GM12878 (cell line): ENCODE measurements around the gene KCNB1. TPM values are rescaled to one million over a fixed set of nuclear protein-coding genes. Genes with fewer than 3 reads are reported as not detected.
A peak's percentile ranks its signal among the peaks of the same experiment; 100 is the strongest.

Experiments used
- ATAC-seq: fragments of 200-7000 bp; cut with Tn5 transposase; 3 replicates; pipeline ENCODE4 v1.9.1; 2020; ENCODE audit warnings: mild to moderate bottlenecking, moderate library complexity
- BruUV-seq: library from RNA; stranded (reverse); fragments of 400-500 nt; replicated peaks from 2 replicates; lab custom pipeline; 2021; lab: Mats Ljungman, UMichigan
- CTCF ChIA-PET: fragments of 300-600 bp; sonication (Branson Sonifier 250); formaldehyde crosslinking; extraction: SDS; loops from one replicate; lab custom pipeline; 2021; ENCODE audit warnings: inconsistent platforms; lab: Yijun Ruan, JAX
- POLR2A ChIA-PET: fragments of 350-600 bp; formaldehyde crosslinking; extraction: SDS; loops from one replicate; lab custom pipeline; 2021; ENCODE audit warnings: inconsistent platforms; lab: Charles Lee
- RAD21 ChIA-PET: fragments of 300-600 bp; sonication (Branson Sonifier 250); formaldehyde crosslinking; loops from one replicate; lab custom pipeline; 2023; ENCODE audit warnings: antibody characterized with exemption; ENCODE audit not compliant: unreplicated experiment; lab: Charles Lee
- SMC1A ChIA-PET: fragments of 300-600 bp; sonication (Branson Sonifier 250); formaldehyde crosslinking; loops from one replicate; lab custom pipeline; 2023; ENCODE audit not compliant: unreplicated experiment, uncharacterized antibody; lab: Charles Lee
- DNase-seq: peaks from one replicate; pipeline ENCODE4 v3.0.0-alpha.2; 2011; ENCODE audit warnings: low read depth, low spot score
- FAIRE-seq: peaks from 3 replicates; lab custom pipeline; 2011; peaks lifted over from hg19 to GRCh38; lab: Jason Lieb, UNC
- H2AFZ ChIP-seq: 2 replicates; pipeline ENCODE4 v1.6.0; 2011; ENCODE audit warnings: low read depth, low read length, control low read depth; ENCODE audit not compliant: control insufficient read depth
- H3K27ac ChIP-seq: 2 replicates; pipeline ENCODE4 v1.5.1; 2011; ENCODE audit warnings: control low read depth; ENCODE audit not compliant: control insufficient read depth, insufficient read depth
- H3K27me3 ChIP-seq, 2 experiments: replicated peaks in 1 of 2; 2 replicates each; pipeline versions ENCODE4 v1.6.0 to v1.6.1; 2011; ENCODE audit warnings: low read length in 1 of 2; ENCODE audit not compliant: control insufficient read depth in 2 of 2, insufficient read depth in 2 of 2
- H3K36me3 ChIP-seq, 2 experiments: 2 replicates each; pipeline ENCODE4 v1.5.1; 2011; ENCODE audit warnings: low read length in 1 of 2; ENCODE audit not compliant: control insufficient read depth in 2 of 2, insufficient read depth in 2 of 2
- H3K4me1 ChIP-seq: 2 replicates; pipeline ENCODE4 v1.6.1; 2011; ENCODE audit warnings: mild to moderate bottlenecking, low read length, moderate library complexity, mixed read lengths; ENCODE audit not compliant: control insufficient read depth, insufficient read depth
- H3K4me2 ChIP-seq: 2 replicates; pipeline ENCODE4 v1.6.0; 2011; ENCODE audit warnings: control low read depth; ENCODE audit not compliant: control insufficient read depth, insufficient read depth
- H3K4me3 ChIP-seq: fragments of 200-600 bp; sonication (generic); 2 replicates; pipeline ENCODE4 v1.5.1; 2016
- H3K79me2 ChIP-seq: 2 replicates; pipeline ENCODE4 v1.6.0; 2011; ENCODE audit warnings: low read length; ENCODE audit not compliant: control insufficient read depth, insufficient read depth
- H3K9ac ChIP-seq: 2 replicates; pipeline ENCODE4 v1.8.0; 2011; ENCODE audit warnings: low read length, control low read depth, mixed read lengths; ENCODE audit not compliant: control insufficient read depth, insufficient read depth
- H3K9me3 ChIP-seq: replicated peaks from 3 replicates; pipeline ENCODE4 v1.5.1; 2011; ENCODE audit warnings: mild to moderate bottlenecking, low read length; ENCODE audit not compliant: control insufficient read depth, insufficient read depth
- H4K20me1 ChIP-seq: 2 replicates; pipeline ENCODE4 v1.6.0; 2011; ENCODE audit not compliant: control insufficient read depth, insufficient read depth
- MTA2 ChIP-seq: fragments of 450-650 bp; IDR thresholded peaks from 2 replicates; pipeline ENCODE4 v1.6.1; 2016; ENCODE audit warnings: low read depth, mild to moderate bottlenecking, moderate library complexity
- RAD21 ChIP-seq: IDR thresholded peaks from 2 replicates; pipeline ENCODE4 v1.6.1; 2011; ENCODE audit warnings: mild to moderate bottlenecking, low read depth, low read length, moderate library complexity; ENCODE audit not compliant: insufficient read depth
- RUNX3 ChIP-seq: IDR thresholded peaks from 2 replicates; pipeline ENCODE4 v1.6.1; 2012; ENCODE audit warnings: low read length, inconsistent platforms
- SMC3 ChIP-seq: IDR thresholded peaks from 2 replicates; pipeline ENCODE4 v1.6.1; 2011; ENCODE audit warnings: low read length, improper control_type of control experiment, borderline replicate concordance
- WGBS: methylation state at CpG from one replicate; pipeline ENCODE4 v1.1.6; 2016; ENCODE audit warnings: low lambda C conversion rate; ENCODE audit not compliant: insufficient replicate concordance, insufficient coverage; ENCODE audit errors: missing lambda C conversion rate; 5-methylcytosine and 5-hydroxymethylcytosine counted together
- in situ Hi-C: fragments of 300-500 bp; cut with MboI; formaldehyde crosslinking; loops from 9 replicates; pipeline ENCODE4 v1.14.3; 2018; ENCODE audit warnings: mixed read lengths
- intact Hi-C: fragments of 100-400 bp; cut with micrococcal nuclease; formaldehyde crosslinking; loops from one replicate; pipeline ENCODE4 v1.14.2; 2022; ENCODE audit not compliant: unreplicated experiment
- polyA plus RNA-seq, 11 experiments: library from polyadenylated mRNA; depleted of rRNA in 4 of 11; unstranded in 6 of 11; stranded (reverse) in 5 of 11; fragments of >200 nt; fragmentation: Nextera tagmentation in 4 of 11; fragmentation: Illumina TruSeq in 1 of 11; extraction: Ambion mirVana in 4 of 11; extraction: Trizol in 1 of 11; gene quantifications; 1 replicate in 1 of 11; 2 replicates in 10 of 11; pipeline versions ENCODE4 v1.2.1 to v1.2.3, GENCODE V29; 2011 to 2016; ENCODE audit warnings: inconsistent platforms in 2 of 11, missing spikeins in 2 of 11, low read depth in 1 of 11
- total RNA-seq, 4 experiments: library from RNA; depleted of rRNA in 3 of 4; stranded (reverse); fragments of >200 nt in 3 of 4; fragmentation: Illumina TruSeq in 1 of 4; extraction: Trizol in 1 of 4; gene quantifications; 2 replicates each; pipeline versions ENCODE4 v1.2.1 to v1.2.3, GENCODE V29; 2013 to 2021
- TF ChIP-seq, protein P1 (sequence below): IDR thresholded peaks from 2 replicates; pipeline ENCODE4 v1.6.1; 2011; ENCODE audit warnings: borderline replicate concordance, low read depth, mild to moderate bottlenecking, moderate library complexity, mixed read lengths, low read length; ENCODE audit not compliant: insufficient read depth; ENCODE audit errors: extremely low read length
- TF ChIP-seq, protein P2 (sequence below), 3 experiments: IDR thresholded peaks in 2 of 3; conservative IDR thresholded peaks in 1 of 3; 2 replicates each; pipeline ENCODE4 v1.5.1; 2011; ENCODE audit warnings: low read depth in 3 of 3, low read length in 3 of 3, mild to moderate bottlenecking in 3 of 3, control low read depth in 2 of 3, moderate library complexity in 2 of 3, inconsistent platforms in 1 of 3, mixed read lengths in 1 of 3; ENCODE audit not compliant: control insufficient read depth in 2 of 3, insufficient read depth in 1 of 3; ENCODE audit errors: extremely low read depth in 1 of 3

The KCNB1 gene
- total and polyA plus RNA-seq, 10 of the 15 experiments (the other 5 are each of a cell fraction or from before 2014, with no cell fraction given): 0.02 to 0.08 (median 0.03) TPM; not detected in 7

DNA sequence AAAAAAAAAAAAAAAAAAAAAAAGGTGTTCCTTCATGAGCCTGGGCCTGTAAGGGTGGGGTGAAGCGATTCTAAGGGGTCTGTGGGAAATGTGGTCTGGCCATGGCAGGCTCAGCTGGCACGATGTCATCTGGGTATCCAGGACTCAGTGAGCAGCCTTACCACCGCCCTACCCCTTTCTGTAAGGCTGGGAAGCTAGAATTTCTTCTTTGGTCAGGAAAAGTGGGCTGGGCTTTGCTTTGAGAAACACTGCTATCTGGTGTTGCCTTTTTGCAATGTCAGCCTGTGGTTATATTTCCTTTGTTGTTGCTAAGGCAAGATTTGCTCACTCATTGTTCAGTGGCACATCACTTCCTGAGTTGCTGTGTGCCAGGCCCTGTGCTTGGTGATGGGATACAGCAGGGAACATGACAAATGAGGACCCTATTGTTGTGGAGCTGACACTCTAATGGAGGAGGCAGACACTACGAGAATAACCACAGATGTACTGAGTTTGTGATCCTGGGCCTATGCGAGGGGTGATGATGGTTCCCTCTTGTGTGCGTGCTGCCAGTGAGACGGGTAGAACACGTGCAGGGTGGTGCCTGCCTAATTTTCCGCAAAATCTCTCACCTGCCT is 158.7 kb downstream of the KCNB1 start:
- Histone ChIP-seq H3K79me2 (no peaks in the 10 kb centered on the region), H3K27ac (no peak overlapping the region), H3K27me3 (peaks cover 12 to 13% of the 10 kb centered on the region in 2 experiments), H2AFZ (peak overlapping the region; percentile 3; the same call in 1 of the 2 replicates), H4K20me1 (no peaks in the 10 kb centered on the region), H3K4me1 (no peaks in the 10 kb centered on the region), H3K9ac (no peak overlapping the region), H3K9me3 (no peaks in the 10 kb centered on the region; the same call in 2 of the 3 replicates), H3K36me3 (no peaks in the 10 kb centered on the region), H3K4me3 (no peak overlapping the region), H3K4me2 (no peak overlapping the region)
- peak; percentile 49 for FAIRE-seq
- WGBS: 10% methylated on average over 9 of the region's 9 CpGs
- ChIA-PET RAD21 (interaction anchor here (0.6 to 1.8 kb wide), 3 partner anchors 34 to 107 kb away, joined by 4 to 8 read pairs (median 4); no protein-coding TSS in a partner anchor), SMC1A (interaction anchor here (0.6 to 1.5 kb wide), 6 partner anchors 13 to 224 kb away, joined by 3 to 5 read pairs (median 4); no protein-coding TSS in a partner anchor), CTCF (interaction anchor here (0.6 to 5.1 kb wide), 6 partner anchors 21 to 106 kb away, joined by 3 to 46 read pairs (median 4); no protein-coding TSS in a partner anchor), POLR2A (interaction anchor here (0.7 kb wide), 1 partner anchor 74 kb away, joined by 4 read pairs; no protein-coding TSS in a partner anchor)
- TF ChIP-seq, protein P1, sequence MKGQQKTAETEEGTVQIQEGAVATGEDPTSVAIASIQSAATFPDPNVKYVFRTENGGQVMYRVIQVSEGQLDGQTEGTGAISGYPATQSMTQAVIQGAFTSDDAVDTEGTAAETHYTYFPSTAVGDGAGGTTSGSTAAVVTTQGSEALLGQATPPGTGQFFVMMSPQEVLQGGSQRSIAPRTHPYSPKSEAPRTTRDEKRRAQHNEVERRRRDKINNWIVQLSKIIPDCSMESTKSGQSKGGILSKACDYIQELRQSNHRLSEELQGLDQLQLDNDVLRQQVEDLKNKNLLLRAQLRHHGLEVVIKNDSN: no peak
- TF ChIP-seq MTA2 (no peak), SMC3 (peak; percentile 47; the same call in 1 of the 2 replicates), RUNX3 (peak; percentile 55), RAD21 (peak; percentile 71)
- TF ChIP-seq, protein P2, sequence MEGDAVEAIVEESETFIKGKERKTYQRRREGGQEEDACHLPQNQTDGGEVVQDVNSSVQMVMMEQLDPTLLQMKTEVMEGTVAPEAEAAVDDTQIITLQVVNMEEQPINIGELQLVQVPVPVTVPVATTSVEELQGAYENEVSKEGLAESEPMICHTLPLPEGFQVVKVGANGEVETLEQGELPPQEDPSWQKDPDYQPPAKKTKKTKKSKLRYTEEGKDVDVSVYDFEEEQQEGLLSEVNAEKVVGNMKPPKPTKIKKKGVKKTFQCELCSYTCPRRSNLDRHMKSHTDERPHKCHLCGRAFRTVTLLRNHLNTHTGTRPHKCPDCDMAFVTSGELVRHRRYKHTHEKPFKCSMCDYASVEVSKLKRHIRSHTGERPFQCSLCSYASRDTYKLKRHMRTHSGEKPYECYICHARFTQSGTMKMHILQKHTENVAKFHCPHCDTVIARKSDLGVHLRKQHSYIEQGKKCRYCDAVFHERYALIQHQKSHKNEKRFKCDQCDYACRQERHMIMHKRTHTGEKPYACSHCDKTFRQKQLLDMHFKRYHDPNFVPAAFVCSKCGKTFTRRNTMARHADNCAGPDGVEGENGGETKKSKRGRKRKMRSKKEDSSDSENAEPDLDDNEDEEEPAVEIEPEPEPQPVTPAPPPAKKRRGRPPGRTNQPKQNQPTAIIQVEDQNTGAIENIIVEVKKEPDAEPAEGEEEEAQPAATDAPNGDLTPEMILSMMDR (IDR thresholded peaks at IDR 0.05 in 2 of 3, conservative IDR thresholded peaks at IDR 0.05 in 1 of 3; ENCODE audit: control insufficient read depth in 2 of 3, extremely low read depth in 1 of 3, insufficient read depth in 1 of 3, low read depth in 3 of 3, low read length in 3 of 3): peak; percentile 38 to 60 (median 44); a peak in 4 of 6 replicates
- ATAC-seq: peak; percentile 79
- in situ Hi-C loops: no loop called here
- intact Hi-C loops: loop anchor here (2.0 kb wide), 1 partner anchor 77 kb away; no protein-coding TSS in a partner anchor
- DNase-seq: no peak
- BruUV-seq: no TSS peak
